Measurements from ENCODE around the gene SRRM4. TPM values are rescaled to one million over a fixed set of nuclear protein-coding genes. Genes with fewer than 3 reads are reported as not detected.

The SRRM4 gene
- total and polyA plus RNA-seq, 2 donors (not counting 1 experiment from before 2014, with no cell fraction given): not detected

DNA sequence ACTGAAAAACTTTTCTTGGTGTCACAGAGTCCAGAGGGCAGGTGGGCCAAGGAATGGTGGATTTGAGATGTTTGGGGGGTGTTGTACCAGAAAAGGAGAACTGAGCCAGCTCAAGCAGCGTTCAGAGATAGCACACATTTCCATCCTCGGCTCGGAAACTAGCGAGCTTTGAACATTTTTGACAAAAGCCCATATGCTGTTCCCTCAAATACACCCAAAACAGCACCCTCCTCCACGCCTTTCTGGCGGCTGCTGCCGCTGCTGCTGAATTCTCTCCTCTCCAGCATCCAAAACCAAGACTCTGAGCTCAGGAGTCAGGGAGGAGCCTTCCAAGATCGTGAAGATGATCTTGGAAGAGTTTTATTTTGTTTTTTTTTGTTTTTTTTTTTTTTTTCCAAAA, 961 bp downstream of the SRRM4 start:
- no peak overlapping the region for H3K4me2 ChIP-seq (ENCODE audit: extremely low read depth, insufficient read depth, low read length)
- TF ChIP-seq, protein P1, sequence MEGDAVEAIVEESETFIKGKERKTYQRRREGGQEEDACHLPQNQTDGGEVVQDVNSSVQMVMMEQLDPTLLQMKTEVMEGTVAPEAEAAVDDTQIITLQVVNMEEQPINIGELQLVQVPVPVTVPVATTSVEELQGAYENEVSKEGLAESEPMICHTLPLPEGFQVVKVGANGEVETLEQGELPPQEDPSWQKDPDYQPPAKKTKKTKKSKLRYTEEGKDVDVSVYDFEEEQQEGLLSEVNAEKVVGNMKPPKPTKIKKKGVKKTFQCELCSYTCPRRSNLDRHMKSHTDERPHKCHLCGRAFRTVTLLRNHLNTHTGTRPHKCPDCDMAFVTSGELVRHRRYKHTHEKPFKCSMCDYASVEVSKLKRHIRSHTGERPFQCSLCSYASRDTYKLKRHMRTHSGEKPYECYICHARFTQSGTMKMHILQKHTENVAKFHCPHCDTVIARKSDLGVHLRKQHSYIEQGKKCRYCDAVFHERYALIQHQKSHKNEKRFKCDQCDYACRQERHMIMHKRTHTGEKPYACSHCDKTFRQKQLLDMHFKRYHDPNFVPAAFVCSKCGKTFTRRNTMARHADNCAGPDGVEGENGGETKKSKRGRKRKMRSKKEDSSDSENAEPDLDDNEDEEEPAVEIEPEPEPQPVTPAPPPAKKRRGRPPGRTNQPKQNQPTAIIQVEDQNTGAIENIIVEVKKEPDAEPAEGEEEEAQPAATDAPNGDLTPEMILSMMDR (conservative IDR thresholded peaks at IDR 0.05 in 1 of 2, IDR thresholded peaks at IDR 0.05 in 1 of 2; ENCODE audit: low read depth in 1 of 2, low read length in 2 of 2): no peak
- TF ChIP-seq EZH2 (IDR thresholded peaks at IDR 0.05; ENCODE audit: low read length, missing control alignments): no peak

GRCh38 chr12:118982984-118983761, 1.8 kb downstream of the SRRM4 start:
- Histone ChIP-seq H3K36me3 (ENCODE audit: control insufficient read depth, insufficient read depth, low read length) (no peaks in the 10 kb centered on the region), H3K27ac (ENCODE audit: insufficient read depth, low read length) (no peak overlapping the region), H3K27me3 (ENCODE audit: control insufficient read depth, insufficient read depth, low read length) (no peaks in the 10 kb centered on the region), H3K4me1 (ENCODE audit: control insufficient read depth, extremely low read depth, insufficient read depth, low read length) (no peaks in the 10 kb centered on the region), H3K4me2 (ENCODE audit: extremely low read depth, insufficient read depth, low read length) (no peak overlapping the region), H4K20me1 (ENCODE audit: control insufficient read depth, extremely low read depth, insufficient read depth, low read length) (no peaks in the 10 kb centered on the region), H3K9ac (ENCODE audit: insufficient read depth, low read length) (no peak overlapping the region), H3K9me3 (ENCODE audit: control insufficient read depth, insufficient read depth, low read depth, low read length) (no peaks in the 10 kb centered on the region), H3K79me2 (ENCODE audit: control insufficient read depth, insufficient read depth, low read length) (no peaks in the 10 kb centered on the region), H3K4me3 (replicated peaks in 1 of 4; ENCODE audit: control extremely low read depth in 1 of 4, insufficient read depth in 1 of 4, low read depth in 3 of 4, low read length in 4 of 4) (no peak overlapping the region), H2AFZ (ENCODE audit: low read length) (no peak overlapping the region)
- no peak for TF ChIP-seq EZH2 (IDR thresholded peaks at IDR 0.05; ENCODE audit: low read length, missing control alignments)
- TF ChIP-seq, protein P1 (conservative IDR thresholded peaks at IDR 0.05 in 1 of 2, IDR thresholded peaks at IDR 0.05 in 1 of 2; ENCODE audit: low read depth in 1 of 2, low read length in 2 of 2): no peak
- DNase-seq (ENCODE audit: low read depth in 2 of 2): no peak

More for the DNA sequence above, 961 bp downstream of the SRRM4 start:
- Histone ChIP-seq H3K27ac (ENCODE audit: insufficient read depth, low read length) (no peak overlapping the region), H3K9ac (ENCODE audit: insufficient read depth, low read length) (no peak overlapping the region), H3K9me3 (ENCODE audit: control insufficient read depth, insufficient read depth, low read depth, low read length) (no peaks in the 10 kb centered on the region), H3K79me2 (ENCODE audit: control insufficient read depth, insufficient read depth, low read length) (no peaks in the 10 kb centered on the region), H2AFZ (ENCODE audit: low read length) (no peak overlapping the region), H3K36me3 (ENCODE audit: control insufficient read depth, insufficient read depth, low read length) (no peaks in the 10 kb centered on the region), H3K27me3 (ENCODE audit: control insufficient read depth, insufficient read depth, low read length) (no peaks in the 10 kb centered on the region), H3K4me3 (replicated peaks in 1 of 4; ENCODE audit: control extremely low read depth in 1 of 4, insufficient read depth in 1 of 4, low read depth in 3 of 4, low read length in 4 of 4) (no peak overlapping the region), H4K20me1 (ENCODE audit: control insufficient read depth, extremely low read depth, insufficient read depth, low read length) (no peaks in the 10 kb centered on the region), H3K4me1 (ENCODE audit: control insufficient read depth, extremely low read depth, insufficient read depth, low read length) (no peaks in the 10 kb centered on the region)
- no peak for DNase-seq (ENCODE audit: low read depth in 2 of 2)

- Histone ChIP-seq H3K36me3 (ENCODE audit: control insufficient read depth, insufficient read depth, low read length) (no peaks in the 10 kb centered on the region), H3K27me3 (ENCODE audit: control insufficient read depth, insufficient read depth, low read length) (no peaks in the 10 kb centered on the region), H3K4me2 (ENCODE audit: extremely low read depth, insufficient read depth, low read length) (no peak overlapping the region), H4K20me1 (ENCODE audit: control insufficient read depth, extremely low read depth, insufficient read depth, low read length) (no peaks in the 10 kb centered on the region), H3K4me1 (ENCODE audit: control insufficient read depth, extremely low read depth, insufficient read depth, low read length) (no peaks in the 10 kb centered on the region), H3K27ac (ENCODE audit: insufficient read depth, low read length) (no peak overlapping the region), H3K9me3 (ENCODE audit: control insufficient read depth, insufficient read depth, low read depth, low read length) (no peaks in the 10 kb centered on the region), H3K79me2 (ENCODE audit: control insufficient read depth, insufficient read depth, low read length) (no peaks in the 10 kb centered on the region), H3K9ac (ENCODE audit: insufficient read depth, low read length) (no peak overlapping the region), H3K4me3 (replicated peaks in 1 of 4; ENCODE audit: control extremely low read depth in 1 of 4, insufficient read depth in 1 of 4, low read depth in 3 of 4, low read length in 4 of 4) (no peak overlapping the region), H2AFZ (ENCODE audit: low read length) (no peak overlapping the region)
- DNase-seq (ENCODE audit: low read depth in 2 of 2): no peak
- no peak for TF ChIP-seq EZH2 (IDR thresholded peaks at IDR 0.05; ENCODE audit: low read length, missing control alignments)
- TF ChIP-seq, protein P1 (conservative IDR thresholded peaks at IDR 0.05 in 1 of 2, IDR thresholded peaks at IDR 0.05 in 1 of 2; ENCODE audit: low read depth in 1 of 2, low read length in 2 of 2): no peak
Measured at GRCh38 chr12:118984161-118984943, 3.0 kb downstream of the SRRM4 start.
